Endodermal cell (in vitro differentiated cells): ENCODE measurements around the gene WDR20. TPM values are rescaled to one million over a fixed set of nuclear protein-coding genes. Genes with fewer than 3 reads are reported as not detected.

ENCODE experiments used
- DNase-seq: peaks from one replicate; pipeline ENCODE4 v3.0.0-alpha.2; 2017
- H3K27ac ChIP-seq: 2 replicates; pipeline ENCODE4 v1.5.1; 2013; ENCODE audit warnings: mild to moderate bottlenecking, low read depth, low read length, moderate library complexity
- H3K27me3 ChIP-seq: 2 replicates; pipeline ENCODE4 v1.6.1; 2013; ENCODE audit warnings: mild to moderate bottlenecking, low read length, moderate library complexity; ENCODE audit not compliant: insufficient read depth, control insufficient read depth, poor library complexity, severe bottlenecking
- H3K36me3 ChIP-seq: 2 replicates; pipeline ENCODE4 v1.7.0; 2013; ENCODE audit warnings: mild to moderate bottlenecking, low read length, moderate library complexity; ENCODE audit not compliant: control insufficient read depth, insufficient read depth
- H3K4me1 ChIP-seq: one replicate; pipeline ENCODE4 v1.7.0; 2013; ENCODE audit warnings: low read length; ENCODE audit not compliant: control insufficient read depth, insufficient read depth
- H3K4me3 ChIP-seq: 2 replicates; pipeline ENCODE4 v1.5.1; 2013; ENCODE audit warnings: mild to moderate bottlenecking, low read length, moderate library complexity
- H3K9ac ChIP-seq: 2 replicates; pipeline ENCODE4 v1.6.1; 2013; ENCODE audit warnings: mild to moderate bottlenecking, low read length, moderate library complexity; ENCODE audit not compliant: poor library complexity, severe bottlenecking; ENCODE audit errors: extremely low read depth
- H3K9me3 ChIP-seq: 2 replicates; pipeline ENCODE4 v1.6.1; 2013; ENCODE audit warnings: mild to moderate bottlenecking, low read length, moderate library complexity; ENCODE audit not compliant: control insufficient read depth
- H3K27ac Mint-ChIP-seq: 2 replicates; pipeline ENCODE4 v1.8.0; 2020; ENCODE audit warnings: mixed read lengths
- H3K27me3 Mint-ChIP-seq: 2 replicates; pipeline ENCODE4 v1.8.0; 2021; ENCODE audit warnings: mild to moderate bottlenecking, mixed read lengths; ENCODE audit not compliant: insufficient read depth
- H3K36me3 Mint-ChIP-seq: 2 replicates; pipeline ENCODE4 v1.8.0; 2020; ENCODE audit warnings: low read depth, mixed read lengths
- H3K4me1 Mint-ChIP-seq: 2 replicates; pipeline ENCODE4 v1.8.0; 2020; ENCODE audit warnings: mixed read lengths
- H3K4me3 Mint-ChIP-seq: 2 replicates; pipeline ENCODE4 v1.8.0; 2020; ENCODE audit warnings: mild to moderate bottlenecking, moderate library complexity, mixed read lengths
- H3K9me3 Mint-ChIP-seq: 2 replicates; pipeline ENCODE4 v1.8.0; 2020; ENCODE audit warnings: mild to moderate bottlenecking, mixed read lengths
- WGBS, 2 experiments: methylation state at CpG; one replicate each; pipeline versions ENCODE4 v1.1.5 to v1.1.7; 2013; ENCODE audit warnings: missing lambda C conversion rate in 2 of 2, mixed read lengths in 1 of 2; ENCODE audit not compliant: insufficient coverage in 1 of 2, insufficient read length in 1 of 2; 5-methylcytosine and 5-hydroxymethylcytosine counted together
- total RNA-seq, 2 donors: library from RNA; stranded (reverse); fragmentation: NEBNext Ultra II Directional in 1 of 2; extraction: Animal tissue kit (Norgen Biotek cat#: 25700) in 1 of 2; gene quantifications; 2 replicates in 1 of 2; 3 replicates in 1 of 2; pipeline ENCODE4 v1.2.1, GENCODE V29; 2021
- TF ChIP-seq, protein P1 (sequence below): fragments of 200-600 bp; sonication (generic); conservative IDR thresholded peaks from 2 replicates; pipeline ENCODE4 v1.5.0; 2021; ENCODE audit warnings: antibody characterized with exemption, mild to moderate bottlenecking

The WDR20 gene
- total RNA-seq, 2 donors from 2014 or later = 33.8 to 37.6 TPM

GRCh38 chr14:102116361-102117180 is 23.1 kb upstream of the WDR20 start:
- Mint-ChIP-seq H3K4me3 (no peak overlapping the region), H3K36me3 (peaks cover 23% of the 10 kb centered on the region)
- no peaks in the 10 kb centered on the region for H3K27me3 ChIP-seq

DNA sequence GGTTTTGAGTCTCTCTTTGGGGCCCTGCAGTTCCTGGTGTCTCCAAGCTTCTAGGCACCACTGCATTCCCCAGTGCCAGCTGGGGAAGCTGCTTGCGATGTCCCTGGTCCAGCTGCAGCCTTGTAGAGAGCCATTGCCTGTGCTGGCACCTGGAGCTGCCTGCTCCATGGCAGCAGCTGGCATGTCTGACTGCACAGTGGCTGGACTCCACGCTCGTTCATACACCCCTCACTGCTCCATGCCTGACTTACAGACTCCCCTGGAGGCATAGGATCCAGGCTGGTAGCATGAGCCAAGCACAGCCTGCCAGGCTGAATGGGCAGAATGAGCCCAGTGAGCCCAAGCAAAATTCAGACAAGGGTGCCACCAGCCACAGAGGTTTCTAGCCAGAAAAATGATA is 21.8 kb upstream of the WDR20 start:
- Histone ChIP-seq H3K27ac (no peak overlapping the region), H3K4me1 (no peaks in the 10 kb centered on the region), H3K36me3 (no peaks in the 10 kb centered on the region), H3K27me3 (no peaks in the 10 kb centered on the region), H3K9ac (no peak overlapping the region), H3K4me3 (no peak overlapping the region), H3K9me3 (peaks cover 20% of the 10 kb centered on the region)
- TF ChIP-seq, protein P1, sequence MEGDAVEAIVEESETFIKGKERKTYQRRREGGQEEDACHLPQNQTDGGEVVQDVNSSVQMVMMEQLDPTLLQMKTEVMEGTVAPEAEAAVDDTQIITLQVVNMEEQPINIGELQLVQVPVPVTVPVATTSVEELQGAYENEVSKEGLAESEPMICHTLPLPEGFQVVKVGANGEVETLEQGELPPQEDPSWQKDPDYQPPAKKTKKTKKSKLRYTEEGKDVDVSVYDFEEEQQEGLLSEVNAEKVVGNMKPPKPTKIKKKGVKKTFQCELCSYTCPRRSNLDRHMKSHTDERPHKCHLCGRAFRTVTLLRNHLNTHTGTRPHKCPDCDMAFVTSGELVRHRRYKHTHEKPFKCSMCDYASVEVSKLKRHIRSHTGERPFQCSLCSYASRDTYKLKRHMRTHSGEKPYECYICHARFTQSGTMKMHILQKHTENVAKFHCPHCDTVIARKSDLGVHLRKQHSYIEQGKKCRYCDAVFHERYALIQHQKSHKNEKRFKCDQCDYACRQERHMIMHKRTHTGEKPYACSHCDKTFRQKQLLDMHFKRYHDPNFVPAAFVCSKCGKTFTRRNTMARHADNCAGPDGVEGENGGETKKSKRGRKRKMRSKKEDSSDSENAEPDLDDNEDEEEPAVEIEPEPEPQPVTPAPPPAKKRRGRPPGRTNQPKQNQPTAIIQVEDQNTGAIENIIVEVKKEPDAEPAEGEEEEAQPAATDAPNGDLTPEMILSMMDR = no peak
- no peak overlapping the region for H3K27ac Mint-ChIP-seq
- peaks cover 5% of the 10 kb centered on the region for H3K9me3 Mint-ChIP-seq
- DNase-seq = no peak
- H3K4me3 Mint-ChIP-seq = no peak overlapping the region
- peaks cover 17% of the 10 kb centered on the region for H3K36me3 Mint-ChIP-seq
- no peaks in the 10 kb centered on the region for H3K27me3 Mint-ChIP-seq
- WGBS, 2 experiments = 97% methylated on average over 3 of the region's 3 CpGs; no CpG with 5 or more reads in 1 of the 2 experiments
- H3K4me1 Mint-ChIP-seq = no peaks in the 10 kb centered on the region

More at GRCh38 chr14:102116361-102117180, 23.1 kb upstream of the WDR20 start:
- H3K4me1 ChIP-seq = no peaks in the 10 kb centered on the region
- H3K9me3 ChIP-seq = peaks cover 33% of the 10 kb centered on the region
- no peaks in the 10 kb centered on the region for H3K4me1 Mint-ChIP-seq
- H3K36me3 ChIP-seq = no peaks in the 10 kb centered on the region
- 95 to 100% methylated on average over 10 to 13 of the region's 13 CpGs for WGBS, 2 experiments
- no peak for DNase-seq
- H3K27me3 Mint-ChIP-seq = no peaks in the 10 kb centered on the region
- no peak overlapping the region for H3K4me3 ChIP-seq
- no peak overlapping the region for H3K9ac ChIP-seq
- H3K27ac Mint-ChIP-seq = no peak overlapping the region
- no peak overlapping the region for H3K27ac ChIP-seq
- H3K9me3 Mint-ChIP-seq = peaks cover 17% of the 10 kb centered on the region
- TF ChIP-seq, protein P1 = no peak

DNA sequence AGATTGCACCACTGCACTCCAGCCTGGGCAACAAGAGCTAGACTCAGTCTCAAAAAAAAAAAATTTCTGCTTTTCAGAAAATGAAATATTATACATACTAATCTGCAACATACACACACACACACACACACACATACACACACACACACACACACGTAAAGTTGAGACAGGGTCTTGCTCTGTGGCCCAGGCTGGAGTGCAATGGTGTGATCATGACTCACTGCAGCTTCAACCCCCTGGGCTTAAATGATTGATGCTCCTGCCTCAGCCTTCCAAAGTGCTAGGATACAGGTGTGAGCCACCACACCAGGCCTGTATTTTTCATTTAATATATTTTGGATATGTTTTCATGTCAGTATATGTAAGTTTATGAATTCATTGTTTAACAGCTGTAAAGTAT is 18.8 kb upstream of the WDR20 start:
- no peaks in the 10 kb centered on the region for H3K27me3 ChIP-seq
- H3K27ac Mint-ChIP-seq = no peak overlapping the region
- 89% methylated on average over 1 of the region's 1 CpG; no CpG with 5 or more reads in 1 of the 2 experiments for WGBS, 2 experiments

More for the DNA sequence above, 18.8 kb upstream of the WDR20 start:
- DNase-seq = no peak
- peaks cover 20% of the 10 kb centered on the region for H3K36me3 Mint-ChIP-seq
- H3K27me3 Mint-ChIP-seq = no peaks in the 10 kb centered on the region
- TF ChIP-seq, protein P1 = no peak
- no peak overlapping the region for H3K4me3 ChIP-seq
- peaks cover 9% of the 10 kb centered on the region for H3K4me1 Mint-ChIP-seq
- peaks cover 7% of the 10 kb centered on the region for H3K9me3 Mint-ChIP-seq
- H3K27ac ChIP-seq = no peak overlapping the region
- peaks cover 17% of the 10 kb centered on the region for H3K9me3 ChIP-seq
- no peak overlapping the region for H3K9ac ChIP-seq
- no peaks in the 10 kb centered on the region for H3K36me3 ChIP-seq
- H3K4me3 Mint-ChIP-seq = no peak overlapping the region
- H3K4me1 ChIP-seq = peaks cover under 1% of the 10 kb centered on the region
